Right renal cortex interstitium (tissue), 3 donors: ENCODE results near the gene TIMMDC1. TPM values are rescaled to one million over a fixed set of nuclear protein-coding genes. Genes with fewer than 3 reads are reported as not detected.
"Not testable (repeated sequence)": the region's sequence is repeated elsewhere in the genome, so short reads cannot be mapped to it uniquely, and the experiment has no call there.

Experiments used
- DNase-seq, 3 donors: peaks; one replicate each; pipeline ENCODE4 v3.0.0-alpha.2; 2013; ENCODE audit warnings: low read depth in 3 of 3, low spot score in 2 of 3
- polyA plus RNA-seq, 3 donors: library from polyadenylated mRNA; unstranded; fragments of 120-200 nt; gene quantifications; one replicate each; pipeline ENCODE4 v1.2.1, GENCODE V29; 2013; ENCODE audit not compliant: insufficient read length in 3 of 3

Gene TIMMDC1
- polyA plus RNA-seq, 3 donors: 107 to 110 (median 107) TPM

DNA sequence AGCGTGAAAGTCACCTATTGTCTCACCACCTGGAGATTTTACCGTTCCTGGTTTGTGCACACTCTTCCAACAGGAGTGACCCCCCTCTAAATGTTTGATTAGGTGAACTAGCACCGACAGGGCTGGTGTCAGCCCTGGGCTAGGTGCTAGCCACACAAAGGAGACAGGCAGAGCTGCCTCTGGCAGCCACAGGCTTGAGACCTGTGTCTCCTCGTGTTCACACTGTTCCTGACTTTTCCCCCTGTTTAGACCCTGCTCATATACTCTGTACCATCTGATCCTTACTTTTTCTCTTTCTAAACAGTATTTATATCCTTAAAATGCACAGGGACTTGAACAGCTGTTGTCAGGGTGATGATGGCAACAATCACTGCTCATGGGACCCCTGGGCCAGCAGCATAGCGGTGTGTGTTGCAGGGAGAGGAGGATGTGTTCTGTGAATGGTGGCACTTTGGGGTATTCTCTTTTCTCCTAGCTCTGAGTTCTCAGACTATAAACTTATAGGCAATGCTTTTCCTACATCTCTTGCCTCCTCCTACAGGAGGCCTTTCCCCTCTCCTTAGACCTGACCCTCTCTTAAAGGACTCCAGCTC lies 55.6 kb downstream of the TIMMDC1 start:
- DNase-seq: no peak

DNA sequence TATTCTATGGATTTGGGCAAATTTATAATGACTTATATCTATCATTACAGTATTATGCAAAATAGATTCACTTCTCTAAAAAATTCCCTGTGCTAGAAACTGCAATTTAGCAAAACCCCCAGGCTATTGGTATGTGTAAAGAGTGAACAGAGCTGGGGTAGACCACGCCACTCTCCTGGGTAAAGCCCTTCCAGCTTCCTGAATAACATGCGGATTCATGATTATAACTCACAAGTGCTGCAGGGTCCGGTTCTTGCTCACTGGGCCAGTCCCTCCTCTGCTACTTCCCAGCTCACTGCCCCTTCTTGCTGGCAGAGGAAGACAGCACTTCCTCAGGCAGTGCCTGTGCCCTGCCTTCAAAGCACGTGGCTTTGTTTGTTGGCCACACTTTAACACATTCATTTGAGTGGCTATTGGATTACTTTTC lies 57.0 kb downstream of the TIMMDC1 start:
- DNase-seq: no peak

GRCh38 chr3:119555929-119556328 lies 57.6 kb downstream of the TIMMDC1 start:
- DNase-seq: no peak

DNA sequence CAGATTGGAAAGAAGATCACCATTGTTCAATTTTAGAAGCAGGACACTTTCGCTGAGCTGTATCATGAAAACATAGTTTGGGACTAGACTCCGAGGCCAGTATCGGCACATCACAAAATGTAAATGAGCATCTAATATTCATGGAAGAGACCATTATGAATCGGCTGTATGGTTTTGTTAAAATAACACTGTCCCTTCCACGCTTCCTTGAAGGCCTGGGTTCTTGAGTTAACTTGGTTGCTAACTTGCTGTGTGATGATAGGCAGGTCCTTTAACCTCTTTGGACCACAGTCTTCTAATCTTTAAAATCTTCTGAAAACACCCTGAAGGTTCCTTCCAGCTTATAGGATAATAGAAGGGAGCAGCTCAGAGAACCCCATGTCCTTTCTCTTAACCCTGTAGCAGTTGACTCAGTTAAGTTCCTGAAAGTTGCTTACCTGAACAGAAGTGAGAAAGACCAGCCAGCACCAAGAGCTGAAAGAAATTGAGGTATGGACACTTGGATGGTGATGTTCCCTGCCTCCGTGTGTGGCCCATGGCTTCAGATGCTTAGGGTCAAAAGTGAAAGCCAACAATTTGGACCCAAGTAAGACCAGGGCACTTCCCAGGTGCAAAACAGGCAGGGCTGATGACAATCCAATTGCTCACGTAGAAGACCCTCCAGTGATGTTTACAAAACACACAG lies 59.0 kb downstream of the TIMMDC1 start:
- no peak for DNase-seq

DNA sequence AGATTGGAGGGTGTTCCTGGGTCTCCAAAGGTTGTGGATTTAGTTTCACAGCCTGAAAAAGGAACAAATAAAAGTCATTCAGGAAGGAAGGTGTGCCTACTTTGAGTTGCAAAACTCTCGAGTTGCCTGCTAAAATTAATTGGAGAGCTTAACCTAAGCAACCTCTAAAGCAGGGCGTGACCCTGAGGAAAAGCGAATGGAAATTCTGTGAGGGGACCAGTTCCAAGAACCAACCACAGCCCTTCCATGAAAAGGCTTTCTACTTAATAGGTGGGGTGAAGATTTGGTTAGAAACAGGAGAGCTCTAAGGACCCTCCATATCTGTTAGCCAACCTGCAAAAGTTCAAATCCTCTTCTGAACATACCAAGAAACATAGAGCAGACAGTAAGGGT lies 59.5 kb downstream of the TIMMDC1 start:
- DNase-seq: no peak

DNA sequence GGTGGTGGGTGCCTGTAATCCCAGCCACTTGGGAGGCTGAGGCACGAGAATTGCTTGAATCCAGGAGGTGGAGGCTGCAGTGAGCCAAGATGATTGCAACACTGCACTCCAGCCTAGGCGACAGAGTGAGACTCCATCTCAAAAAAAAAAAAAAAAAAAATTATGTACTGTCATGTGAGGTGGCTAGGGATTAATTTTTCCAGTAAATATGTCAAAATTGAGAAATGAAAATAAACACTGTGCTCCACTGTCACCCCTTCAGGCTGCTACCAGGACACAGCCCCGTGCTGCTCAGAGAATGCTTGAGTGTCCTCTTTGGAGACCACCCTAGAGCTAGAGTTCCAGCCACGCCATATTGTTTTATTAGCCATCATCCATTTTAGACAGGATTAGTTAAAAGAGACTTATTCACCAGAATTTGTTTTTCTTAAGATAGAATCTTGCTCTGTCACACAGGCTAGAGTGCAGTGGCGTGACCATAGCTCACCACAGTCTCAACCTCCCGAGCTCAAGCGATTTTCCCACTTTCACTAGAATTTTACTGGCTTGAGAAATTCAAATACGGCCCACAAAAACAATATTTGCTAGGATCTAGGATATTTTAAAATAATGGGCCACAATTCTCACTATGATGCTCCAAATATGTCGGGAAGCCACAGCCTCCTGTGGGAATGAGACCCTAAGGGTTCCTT lies 60.4 kb downstream of the TIMMDC1 start:
- DNase-seq: no peak

GRCh38 chr3:119559441-119559963 lies 61.2 kb downstream of the TIMMDC1 start, which contains the start of gene CD80:
Gene CD80, minus strand, starts transcription at chr3:119559614. Its CDS starts 1,886 bp downstream, at chr3:119557728.
- no peak for DNase-seq

DNA sequence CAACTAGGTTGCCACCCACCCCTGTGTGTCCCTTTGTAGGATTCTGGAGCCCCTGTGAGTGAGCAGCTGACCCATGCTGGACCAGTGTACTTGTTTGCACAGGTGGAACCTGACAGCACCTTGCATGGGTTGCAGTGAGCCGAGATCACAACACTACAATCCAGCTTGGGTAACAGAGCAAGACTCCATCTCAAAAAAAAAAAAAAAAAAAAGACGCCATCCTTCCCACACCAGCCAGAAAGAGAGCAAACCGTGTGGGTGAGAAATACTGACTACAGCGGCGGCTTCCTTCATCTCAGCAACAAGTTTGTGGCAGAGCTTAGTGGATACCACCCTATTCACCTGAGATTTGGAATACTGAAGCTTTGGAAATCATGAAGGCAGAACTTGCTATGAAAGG lies 61.8 kb downstream of the TIMMDC1 start:
- no peak for DNase-seq

DNA sequence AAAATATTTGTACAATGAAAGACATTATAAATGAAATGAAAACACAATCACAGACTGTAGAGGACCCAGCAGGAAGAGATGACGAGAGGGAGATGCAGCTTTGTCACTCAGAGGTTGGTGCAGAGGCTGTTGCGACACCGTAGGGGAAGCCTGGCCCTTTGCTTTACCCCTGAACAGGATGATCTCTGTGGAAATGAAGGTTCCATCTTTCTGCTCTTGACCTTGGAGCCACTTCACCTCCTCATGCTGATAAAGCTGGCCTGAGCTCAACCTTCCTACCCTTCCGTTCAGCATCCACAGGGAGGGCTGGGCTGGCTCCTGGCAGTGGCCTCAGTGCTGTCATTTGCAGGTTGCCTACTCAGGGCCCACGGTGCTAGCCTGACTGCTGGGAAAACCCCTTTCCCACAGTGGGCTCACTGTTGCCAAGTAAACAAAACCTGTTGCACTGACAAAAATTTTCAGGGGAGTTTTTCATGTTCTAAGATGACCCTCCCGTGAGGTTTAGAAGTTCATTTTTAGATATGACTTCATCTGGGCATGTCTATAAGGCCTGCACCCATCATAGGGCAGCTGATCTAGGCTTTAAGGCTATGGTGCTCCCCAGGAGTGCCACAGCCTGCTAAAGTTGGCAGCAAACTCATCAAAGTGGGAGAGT lies 64.1 kb downstream of the TIMMDC1 start:
- no peak for DNase-seq

DNA sequence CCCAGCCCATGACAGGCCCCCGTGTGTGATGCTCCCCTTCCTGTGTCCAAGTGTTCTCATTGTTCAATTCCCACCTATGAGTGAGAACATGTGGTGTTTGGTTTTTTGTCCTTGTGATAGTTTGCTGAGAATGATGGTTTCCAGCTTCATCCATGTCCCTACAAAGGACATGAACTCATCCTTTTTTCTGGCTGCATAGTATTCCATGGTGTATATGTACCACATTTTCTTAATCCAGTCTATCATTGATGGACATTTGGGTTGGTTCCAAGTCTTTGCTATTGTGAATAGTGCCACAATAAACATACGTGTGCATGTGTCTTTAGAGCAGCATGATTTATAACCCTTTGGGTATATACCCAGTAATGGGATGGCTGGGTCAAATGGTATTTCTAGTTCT lies 65.0 kb downstream of the TIMMDC1 start:
- DNase-seq: not testable (repeated sequence)

DNA sequence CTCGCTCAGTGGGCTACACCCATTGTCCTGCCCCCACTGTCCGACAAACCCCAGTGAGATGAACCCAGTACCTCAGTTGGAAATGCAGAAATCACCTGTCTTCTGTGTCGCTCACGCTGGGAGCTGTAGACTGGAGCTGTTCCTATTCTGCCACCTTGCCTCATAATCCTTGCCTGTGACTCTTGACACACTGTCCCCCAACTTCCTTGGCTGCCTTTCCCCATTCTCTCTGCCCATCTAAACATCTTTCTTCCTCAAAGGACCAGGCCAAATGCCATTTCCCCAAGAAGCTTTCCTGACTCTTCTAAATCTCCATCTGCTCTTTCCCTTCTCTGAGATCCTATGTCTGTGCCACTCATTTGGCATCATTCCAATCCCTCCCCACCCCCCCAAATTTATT lies 70.8 kb downstream of the TIMMDC1 start:
- no peak for DNase-seq

DNA sequence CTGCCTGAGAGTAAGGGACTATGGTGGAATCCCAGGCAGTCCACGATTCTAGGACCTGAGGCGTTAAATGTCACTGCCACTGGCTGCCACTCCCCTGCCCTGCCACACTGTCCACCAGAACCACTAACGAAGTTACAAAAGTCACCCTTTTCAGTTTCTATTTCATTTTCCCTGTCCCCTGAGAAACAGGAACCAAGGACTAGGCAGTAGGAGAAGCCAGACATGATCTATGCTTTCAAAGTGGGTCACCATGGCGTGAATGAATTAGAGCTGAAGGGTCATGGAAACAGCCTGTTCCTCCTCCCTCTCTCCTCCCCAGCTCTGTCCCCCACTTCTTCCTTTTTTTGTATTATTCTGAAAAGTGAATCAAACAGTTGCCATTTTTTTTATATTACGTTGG lies 71.9 kb downstream of the TIMMDC1 start:
- DNase-seq: no peak

DNA sequence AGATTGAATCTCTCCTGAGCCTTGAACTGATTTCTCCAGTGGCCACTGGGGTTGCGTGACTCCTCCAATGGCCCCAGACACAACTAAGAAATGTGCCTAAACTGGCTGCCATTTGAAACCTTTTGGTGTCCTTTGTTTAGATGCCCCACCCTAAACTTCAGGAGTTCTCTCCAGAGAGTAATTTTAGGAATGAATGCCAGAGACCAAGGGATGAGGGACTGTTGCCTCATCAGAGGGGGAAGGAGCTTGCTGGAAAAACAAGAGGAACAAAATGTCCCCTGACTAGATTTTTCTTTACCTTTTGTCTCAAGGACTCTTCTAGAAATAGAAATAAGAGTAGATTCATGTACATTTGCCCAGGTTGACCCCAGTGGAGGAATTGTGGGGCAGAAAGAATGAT lies 72.9 kb downstream of the TIMMDC1 start:
- DNase-seq: no peak

- DNase-seq: no peak
Measured at GRCh38 chr3:119571688-119572087, 73.3 kb downstream of the TIMMDC1 start.

Other genes starting within 250 kb of the TIMMDC1 start
- 10 to 100 TPM; 12.5 to 14.5 (median 14.3) TPM for gene ARHGAP31, start 204.2 kb upstream of the TIMMDC1 start, polyA plus RNA-seq
- gene TMEM39A, start 34.9 kb upstream of the TIMMDC1 start, polyA plus RNA-seq: 10 to 100 TPM; 49.7 to 55.4 (median 50.4) TPM
- 10 to 100 TPM; 24.8 to 27.3 (median 26.7) TPM for gene POGLUT1, start 29.6 kb upstream of the TIMMDC1 start, polyA plus RNA-seq
- under 1 TPM; 0.11 to 0.23 (median 0.12) TPM for gene CD80, start 61.1 kb downstream of the TIMMDC1 start, polyA plus RNA-seq
- 1 to 10 TPM; 7.0 to 7.7 (median 7.6) TPM for gene ADPRH, start 80.9 kb downstream of the TIMMDC1 start, polyA plus RNA-seq
- 1 to 10 TPM; 7.4 to 9.0 (median 8.5) TPM for gene PLA1A, start 99.3 kb downstream of the TIMMDC1 start, polyA plus RNA-seq
- gene POPDC2, start 162.0 kb downstream of the TIMMDC1 start, polyA plus RNA-seq: 1 to 10 TPM; 3.8 to 4.5 (median 4.5) TPM
- gene COX17, start 178.9 kb downstream of the TIMMDC1 start, polyA plus RNA-seq: 10 to 100 TPM; 40.3 to 45.9 (median 44.3) TPM
- 10 to 100 TPM; 15.0 to 25.5 (median 18.8) TPM for gene CFAP91, start 204.5 kb downstream of the TIMMDC1 start, polyA plus RNA-seq